K562 (cell line): ENCODE data around the gene PRDX4. TPM values are rescaled to one million over a fixed set of nuclear protein-coding genes. Genes with fewer than 3 reads are reported as not detected.

ENCODE experiments used
- ATAC-seq: fragments of 200-7000 bp; cut with Tn5 transposase; 3 replicates; pipeline ENCODE4 v1.9.1; 2020; ENCODE audit warnings: moderate library complexity
- BruUV-seq: library from RNA; stranded (reverse); fragments of 400-500 nt; replicated peaks from 2 replicates; lab custom pipeline; 2021; lab: Mats Ljungman, UMichigan
- CTCF ChIA-PET: fragments of 300-600 bp; formaldehyde crosslinking; extraction: SDS; loops from one replicate; lab custom pipeline; 2021; ENCODE audit warnings: low intra/inter-chr PET ratio; lab: Yijun Ruan, JAX
- POLR2A ChIA-PET: fragments of 300-600, 350-650 bp; sonication (Branson Sonifier 250); formaldehyde crosslinking; extraction: SDS; loops from one replicate; lab custom pipeline; 2021; ENCODE audit warnings: antibody characterized with exemption, inconsistent platforms; lab: Yijun Ruan, JAX
- DNase-seq, 4 experiments: peaks; one replicate each; pipeline versions ENCODE4 v3.0.0 to v3.0.0-alpha.2; 2011 to 2018; ENCODE audit warnings: low spot score in 3 of 4, mixed read lengths in 3 of 4; ENCODE audit errors: extremely low read depth in 1 of 4
- FAIRE-seq: peaks from 2 replicates; lab custom pipeline; 2011; peaks lifted over from hg19 to GRCh38; lab: Jason Lieb, UNC
- H2AFZ ChIP-seq: 2 replicates; pipeline ENCODE4 v1.6.0; 2011; ENCODE audit warnings: low read depth, low read length, control low read depth, inconsistent platforms
- H3K27ac ChIP-seq: fragments of 200-600 bp; 3 replicates; pipeline ENCODE4 v1.8.0; 2011; ENCODE audit warnings: low read depth, mild to moderate bottlenecking, control low read depth, inconsistent platforms, low read length, moderate library complexity, mixed read lengths; ENCODE audit errors: extremely low read depth
- H3K27me3 ChIP-seq, 2 experiments: fragments of 300-600 bp in 1 of 2; 2 replicates in 1 of 2; 3 replicates in 1 of 2; pipeline versions ENCODE4 v1.6.0 to v1.8.0; 2011; ENCODE audit warnings: inconsistent platforms in 2 of 2, low read length in 2 of 2, mild to moderate bottlenecking in 1 of 2, mixed read lengths in 1 of 2, moderate library complexity in 1 of 2; ENCODE audit not compliant: control insufficient read depth in 2 of 2, insufficient read depth in 2 of 2
- H3K36me3 ChIP-seq: fragments of 300-600 bp; 3 replicates; pipeline ENCODE4 v1.8.0; 2011; ENCODE audit warnings: mild to moderate bottlenecking, low read length, inconsistent platforms; ENCODE audit not compliant: control insufficient read depth, insufficient read depth
- H3K4me1 ChIP-seq, 2 experiments: fragments of 200-600 bp in 1 of 2; replicated peaks in 1 of 2; 2 replicates in 1 of 2; 3 replicates in 1 of 2; pipeline versions ENCODE4 v1.5.1 to v1.8.0; 2011; ENCODE audit warnings: inconsistent platforms in 2 of 2, low read length in 2 of 2, mild to moderate bottlenecking in 1 of 2, mixed read lengths in 1 of 2, moderate library complexity in 1 of 2; ENCODE audit not compliant: control insufficient read depth in 2 of 2, insufficient read depth in 2 of 2
- H3K4me2 ChIP-seq: 2 replicates; pipeline ENCODE4 v1.6.1; 2011; ENCODE audit warnings: low read length, control low read depth, inconsistent platforms, mixed read lengths; ENCODE audit not compliant: insufficient read depth
- H3K4me3 ChIP-seq: fragments of 200-600 bp; sonication (generic), shearing (Covaris generic); 2 replicates; pipeline ENCODE4 v1.5.1; 2016; ENCODE audit warnings: control low read depth, inconsistent platforms
- H3K79me2 ChIP-seq: fragments of 200-600 bp; 3 replicates; pipeline ENCODE4 v1.8.0; 2011; ENCODE audit warnings: low read length, inconsistent platforms; ENCODE audit not compliant: control insufficient read depth, insufficient read depth
- H3K9ac ChIP-seq, 2 experiments: 2 replicates each; pipeline versions ENCODE4 v1.6.0 to v1.6.1; 2011; ENCODE audit warnings: low read depth in 2 of 2, low read length in 2 of 2, control low read depth in 1 of 2, inconsistent platforms in 1 of 2, mild to moderate bottlenecking in 1 of 2, mixed read lengths in 1 of 2; ENCODE audit not compliant: insufficient read depth in 1 of 2
- H3K9me1 ChIP-seq: one replicate; pipeline ENCODE4 v1.6.0; 2011; ENCODE audit warnings: inconsistent platforms, mild to moderate bottlenecking, low read length, moderate library complexity; ENCODE audit not compliant: control insufficient read depth, insufficient read depth
- H3K9me3 ChIP-seq: replicated peaks from 2 replicates; pipeline ENCODE4 v1.5.1; 2011; ENCODE audit warnings: low read depth, low read length, inconsistent platforms; ENCODE audit not compliant: control insufficient read depth, insufficient read depth
- H4K20me1 ChIP-seq: replicated peaks from 2 replicates; pipeline ENCODE4 v1.6.1; 2011; ENCODE audit warnings: low read length, inconsistent platforms, mixed read lengths; ENCODE audit not compliant: control insufficient read depth, insufficient read depth
- DIDO1 ChIP-seq: fragments of 450-650 bp; IDR thresholded peaks from 2 replicates; pipeline ENCODE4 v1.6.1; 2016; ENCODE audit warnings: low read depth, missing biosample characterization, missing genetic modification characterization
- GTF2F1 ChIP-seq: IDR thresholded peaks from 2 replicates; pipeline ENCODE4 v1.6.1; 2011; ENCODE audit warnings: low read depth, low read length, improper control_type of control experiment
- MTF1 ChIP-seq: fragments of 250-450 bp; sonication (Bioruptor Pico); IDR thresholded peaks from 2 replicates; pipeline ENCODE4 v1.9.0; 2021; ENCODE audit warnings: moderate library complexity, mild to moderate bottlenecking, inconsistent platforms, borderline replicate concordance
- NRF1 ChIP-seq, 2 experiments: fragments of 450-650 bp; IDR thresholded peaks in 1 of 2; conservative IDR thresholded peaks in 1 of 2; 2 replicates each; pipeline ENCODE4 v1.6.1; 2014; ENCODE audit warnings: mild to moderate bottlenecking in 2 of 2
- OTX1 ChIP-seq: fragments of 450-650 bp; formaldehyde crosslinking; IDR thresholded peaks from 2 replicates; pipeline ENCODE4 v1.4.0; 2022; ENCODE audit warnings: mild to moderate bottlenecking
- POLR2H ChIP-seq: IDR thresholded peaks from 2 replicates; pipeline ENCODE4 v1.6.1; 2016; ENCODE audit warnings: missing genetic modification characterization, low read depth, mild to moderate bottlenecking, control low read depth, missing compliant biosample characterization, moderate library complexity
- PURB ChIP-seq: sonication (generic); formaldehyde crosslinking; IDR thresholded peaks from 2 replicates; pipeline ENCODE4 v1.9.0; 2021; ENCODE audit warnings: low read depth, mild to moderate bottlenecking, missing genetic modification reagents
- TBL1XR1 ChIP-seq, 2 experiments: IDR thresholded peaks; 2 replicates each; pipeline ENCODE4 v1.6.1; 2012; ENCODE audit warnings: improper control_type of control experiment in 2 of 2, low read length in 2 of 2, mild to moderate bottlenecking in 1 of 2
- TBP ChIP-seq: optimal IDR thresholded peaks from 2 replicates; pipeline ENCODE3; 2011; ENCODE audit warnings: low read depth, low read length, improper control_type of control experiment
- TRIM24 ChIP-seq, 2 experiments: fragments of 450-650 bp; IDR thresholded peaks; 2 replicates each; pipeline ENCODE4 v1.6.1; 2016
- WHSC1 ChIP-seq: IDR thresholded peaks from one replicate; pipeline ENCODE4 v1.6.1; 2012; ENCODE audit warnings: low read length, control low read depth, inconsistent platforms
- ZNF239 ChIP-seq: fragments of 250-450 bp; sonication (Bioruptor Pico); IDR thresholded peaks from 2 replicates; pipeline ENCODE4 v1.4.0; 2020; ENCODE audit warnings: mild to moderate bottlenecking
- ZNF695 ChIP-seq: fragments of 450-650 bp; formaldehyde crosslinking; IDR thresholded peaks from 2 replicates; pipeline ENCODE4 v1.4.0; 2020; ENCODE audit warnings: mild to moderate bottlenecking, moderate library complexity
- ZNF699 ChIP-seq: fragments of 250-450 bp; sonication (Bioruptor Pico); IDR thresholded peaks from 2 replicates; pipeline ENCODE4 v1.8.0; 2021; ENCODE audit warnings: mild to moderate bottlenecking, moderate library complexity; ENCODE audit not compliant: insufficient replicate concordance
- WGBS: fragments of 100-300 bp; shearing (Covaris generic); methylation state at CpG from one replicate; pipeline ENCODE4 v1.1.6; 2016; ENCODE audit warnings: low coverage, mixed read lengths; ENCODE audit not compliant: insufficient coverage; ENCODE audit errors: missing lambda C conversion rate; 5-methylcytosine and 5-hydroxymethylcytosine counted together
- in situ Hi-C: fragments of 300-500 bp; cut with MboI; formaldehyde crosslinking; loops from 4 replicates; pipeline ENCODE4 v1.15.0; 2018; ENCODE audit warnings: inconsistent platforms, mixed read lengths
- intact Hi-C: fragments of 100-400 bp; cut with micrococcal nuclease; formaldehyde crosslinking; loops from 2 replicates; pipeline ENCODE4 v1.14.2; 2022
- polyA plus RNA-seq, 8 experiments: library from polyadenylated mRNA; depleted of rRNA in 4 of 8; stranded (reverse) in 5 of 8; unstranded in 3 of 8; fragments of >200 nt; fragmentation: Nextera tagmentation in 2 of 8; fragmentation: Illumina TruSeq in 1 of 8; extraction: Ambion mirVana in 2 of 8; extraction: Trizol in 1 of 8; gene quantifications; 2 replicates each; pipeline versions ENCODE4 v1.2.1 to v1.2.3, GENCODE V29; 2011 to 2014; ENCODE audit warnings: inconsistent platforms in 1 of 8, missing spikeins in 1 of 8
- total RNA-seq, 7 experiments: library from RNA; depleted of rRNA in 6 of 7; stranded (reverse); fragments of >200 nt in 6 of 7; fragmentation: Illumina TruSeq in 2 of 7; extraction: Trizol in 2 of 7; gene quantifications; 2 replicates each; pipeline versions ENCODE4 v1.2.1 to v1.2.3, GENCODE V29; 2011 to 2021; ENCODE audit warnings: low replicate concordance in 1 of 7
- TF ChIP-seq, protein P1 (sequence below): fragments of 200-800 bp; sonication (Bioruptor generic); IDR thresholded peaks from 2 replicates; pipeline ENCODE4 v1.6.1; 2017; ENCODE audit warnings: missing genetic modification characterization, missing compliant biosample characterization

PRDX4 gene
- total and polyA plus RNA-seq, 9 of the 15 experiments (the other 6 are each of a cell fraction or from before 2014, with no cell fraction given), result 28.6 to 253 (median 153) TPM

DNA sequence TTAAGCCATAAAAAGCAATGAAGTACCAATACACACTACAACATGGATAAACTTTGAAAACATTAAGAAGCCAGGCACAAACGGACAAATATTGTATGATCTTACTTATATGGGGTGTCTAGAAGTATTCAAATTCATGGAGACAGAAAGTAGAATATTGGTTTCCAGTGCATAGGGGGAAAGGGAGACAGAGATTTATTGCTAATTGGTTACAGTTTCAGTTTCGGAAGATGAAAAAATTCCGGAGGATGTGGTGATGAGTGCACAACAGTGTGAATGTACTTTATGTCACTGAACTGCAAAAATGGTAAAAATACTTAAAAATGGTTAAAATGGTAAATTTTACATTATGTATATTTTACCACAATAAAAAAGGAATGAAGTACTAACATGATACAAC is 5.1 kb upstream of the PRDX4 start:
- Histone ChIP-seq H3K4me1 (peaks cover 5 to 14% of the 10 kb centered on the region in 2 experiments; a peak in 4 of 5 replicates), H3K4me2 (no peak overlapping the region), H3K27me3 (no peaks in the 10 kb centered on the region), H3K9me3 (no peaks in the 10 kb centered on the region), H4K20me1 (no peaks in the 10 kb centered on the region), H3K79me2 (no peaks in the 10 kb centered on the region), H3K9ac (no peak overlapping the region), H2AFZ (no peak overlapping the region), H3K36me3 (no peaks in the 10 kb centered on the region)
- CTCF ChIA-PET, result no interaction called here
- WGBS, result 27% methylated on average over 3 of the region's 3 CpGs
- in situ Hi-C loops, result no loop called here
- FAIRE-seq, result no peak
- no peak for ATAC-seq
- BruUV-seq, result no TSS peak
- TF ChIP-seq WHSC1 (no peak), DIDO1 (no peak), OTX1 (CRISPR knock-in tag) (no peak), PURB (CRISPR knock-in tag) (no peak), GTF2F1 (no peak), POLR2H (tag) (no peak), ZNF695 (CRISPR knock-in tag) (no peak), NRF1 (conservative IDR thresholded peaks at IDR 0.05 in 1 of 2, IDR thresholded peaks at IDR 0.05 in 1 of 2) (no peak), MTF1 (CRISPR knock-in tag) (no peak), TBL1XR1 (IDR thresholded peaks at IDR 0.05; ENCODE audit: low read length in 2 of 2) (no peak), TBP (no peak), ZNF699 (CRISPR knock-in tag) (no peak), ZNF239 (CRISPR knock-in tag) (no peak), TRIM24 (IDR thresholded peaks at IDR 0.05) (no peak)
- TF ChIP-seq, protein P1, sequence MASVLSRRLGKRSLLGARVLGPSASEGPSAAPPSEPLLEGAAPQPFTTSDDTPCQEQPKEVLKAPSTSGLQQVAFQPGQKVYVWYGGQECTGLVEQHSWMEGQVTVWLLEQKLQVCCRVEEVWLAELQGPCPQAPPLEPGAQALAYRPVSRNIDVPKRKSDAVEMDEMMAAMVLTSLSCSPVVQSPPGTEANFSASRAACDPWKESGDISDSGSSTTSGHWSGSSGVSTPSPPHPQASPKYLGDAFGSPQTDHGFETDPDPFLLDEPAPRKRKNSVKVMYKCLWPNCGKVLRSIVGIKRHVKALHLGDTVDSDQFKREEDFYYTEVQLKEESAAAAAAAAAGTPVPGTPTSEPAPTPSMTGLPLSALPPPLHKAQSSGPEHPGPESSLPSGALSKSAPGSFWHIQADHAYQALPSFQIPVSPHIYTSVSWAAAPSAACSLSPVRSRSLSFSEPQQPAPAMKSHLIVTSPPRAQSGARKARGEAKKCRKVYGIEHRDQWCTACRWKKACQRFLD (CRISPR knock-in tag), result no peak
- TF ChIP-seq, all 486 proteins: peak for 0
- Histone ChIP-seq H3K27ac (no peak overlapping the region), H3K4me3 (no peak overlapping the region), H3K9me1 (no peaks in the 10 kb centered on the region)
- DNase-seq, result no peak
- POLR2A ChIA-PET, result no interaction called here
- intact Hi-C loops, result no loop called here
